Measurements from ENCODE around the gene ANKRD10. TPM values are rescaled to one million over a fixed set of nuclear protein-coding genes. Genes with fewer than 3 reads are reported as not detected.

ANKRD10 gene
- total RNA-seq, 4 donors from 2014 or later, result 19.3 to 62.9 (median 29.4) TPM

DNA sequence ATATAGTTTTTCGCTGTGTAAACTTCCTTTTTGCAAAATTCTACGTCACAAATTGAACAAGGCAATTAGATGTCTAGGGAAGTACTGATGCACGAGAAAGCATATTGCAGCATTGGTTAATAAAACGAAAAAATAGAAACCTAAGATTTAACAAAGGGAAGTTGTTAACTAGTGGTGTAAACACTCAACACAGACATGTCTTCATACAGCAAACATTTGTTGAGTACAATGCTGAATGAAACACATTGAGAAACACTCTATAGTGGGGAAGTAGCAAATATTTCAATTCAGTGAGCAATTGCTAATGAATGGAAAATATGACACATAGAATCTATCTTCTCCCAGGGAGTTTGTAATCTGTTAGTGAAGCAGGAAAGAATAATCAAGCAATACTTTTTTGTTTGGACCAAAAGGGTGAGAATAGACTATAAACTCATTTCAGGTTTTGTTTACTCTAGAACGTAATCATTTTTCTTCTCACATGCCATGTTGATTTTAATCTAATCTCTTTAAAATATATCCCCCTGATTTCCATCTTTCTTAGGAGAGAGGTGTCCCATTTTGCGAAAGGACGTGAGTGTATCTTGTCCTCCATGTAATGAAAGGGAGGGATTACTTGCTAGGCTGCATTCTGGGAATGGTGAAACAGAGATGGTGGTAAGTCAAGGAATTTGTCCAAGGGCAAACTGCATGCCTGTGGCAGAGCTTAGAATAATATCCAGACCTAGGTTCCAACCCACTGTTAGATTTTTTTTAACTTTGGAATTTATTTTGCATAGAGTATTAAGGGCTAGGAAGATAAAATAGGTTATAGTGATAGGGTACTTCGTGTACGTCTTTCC, 1.7 kb upstream of the ANKRD10 start:
- intact Hi-C loops (cut with DNase I), result loop anchor here (10.0 kb wide), 1 partner anchor 212 kb away; the partner anchor contains the start of gene CARS2
- Histone ChIP-seq H3K36me3 (no peaks in the 10 kb centered on the region), H3K4me1 (peaks cover 12 to 43% (median 16%) of the 10 kb centered on the region in 3 donors), H3K4me3 (peak overlapping the region in 3 of 4 donors; percentile 75 to 96 (median 94)), H3K9me3 (no peaks in the 10 kb centered on the region), H3K27ac (peak overlapping the region in 3 of 4 donors; percentile 97 to 99 (median 97)), H3K27me3 (peaks cover 0 to 11% (median 0%) of the 10 kb centered on the region in 4 donors)
- no peak for DNase-seq
- no peak for TF ChIP-seq POLR2A (IDR thresholded peaks at IDR 0.05)
- TF ChIP-seq, protein P1, sequence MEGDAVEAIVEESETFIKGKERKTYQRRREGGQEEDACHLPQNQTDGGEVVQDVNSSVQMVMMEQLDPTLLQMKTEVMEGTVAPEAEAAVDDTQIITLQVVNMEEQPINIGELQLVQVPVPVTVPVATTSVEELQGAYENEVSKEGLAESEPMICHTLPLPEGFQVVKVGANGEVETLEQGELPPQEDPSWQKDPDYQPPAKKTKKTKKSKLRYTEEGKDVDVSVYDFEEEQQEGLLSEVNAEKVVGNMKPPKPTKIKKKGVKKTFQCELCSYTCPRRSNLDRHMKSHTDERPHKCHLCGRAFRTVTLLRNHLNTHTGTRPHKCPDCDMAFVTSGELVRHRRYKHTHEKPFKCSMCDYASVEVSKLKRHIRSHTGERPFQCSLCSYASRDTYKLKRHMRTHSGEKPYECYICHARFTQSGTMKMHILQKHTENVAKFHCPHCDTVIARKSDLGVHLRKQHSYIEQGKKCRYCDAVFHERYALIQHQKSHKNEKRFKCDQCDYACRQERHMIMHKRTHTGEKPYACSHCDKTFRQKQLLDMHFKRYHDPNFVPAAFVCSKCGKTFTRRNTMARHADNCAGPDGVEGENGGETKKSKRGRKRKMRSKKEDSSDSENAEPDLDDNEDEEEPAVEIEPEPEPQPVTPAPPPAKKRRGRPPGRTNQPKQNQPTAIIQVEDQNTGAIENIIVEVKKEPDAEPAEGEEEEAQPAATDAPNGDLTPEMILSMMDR (IDR thresholded peaks at IDR 0.05), result no peak
- WGBS, 2 donors, result 58 to 59% methylated on average over 9 of the region's 9 CpGs

DNA sequence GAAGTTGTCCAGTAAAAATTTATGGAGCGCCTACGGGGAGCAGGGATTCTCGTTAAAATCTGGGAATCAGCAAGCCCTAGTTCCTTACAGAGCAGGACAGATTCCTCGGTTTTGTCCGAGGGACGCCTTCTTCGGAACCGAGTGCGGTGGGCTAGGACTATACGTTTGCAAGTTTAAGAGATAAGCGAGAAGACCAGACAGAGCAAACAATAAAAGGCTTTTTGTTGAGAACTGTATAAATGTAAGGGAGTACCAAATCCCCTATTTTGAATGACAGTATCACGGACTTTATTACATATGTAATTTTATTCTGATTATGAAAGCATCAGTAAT, 971 bp upstream of the ANKRD10 start:
- intact Hi-C loops (cut with DNase I), result loop anchor here (10.0 kb wide), 1 partner anchor 211 kb away; the partner anchor contains the start of gene CARS2
- Histone ChIP-seq H3K4me1 (peaks cover 13 to 50% (median 22%) of the 10 kb centered on the region in 3 donors), H3K9me3 (no peaks in the 10 kb centered on the region), H3K27me3 (peaks cover 0 to 5% (median 0%) of the 10 kb centered on the region in 4 donors), H3K4me3 (peak overlapping the region; percentile 75 to 96 (median 88)), H3K27ac (peak overlapping the region; percentile 96 to 99 (median 97)), H3K36me3 (no peaks in the 10 kb centered on the region)
- TF ChIP-seq POLR2A (IDR thresholded peaks at IDR 0.05), result no peak
- TF ChIP-seq, protein P1 (IDR thresholded peaks at IDR 0.05), result no peak
- no peak for DNase-seq
- 2 to 5% methylated on average over 10 to 12 of the region's 12 CpGs for WGBS, 2 donors

DNA sequence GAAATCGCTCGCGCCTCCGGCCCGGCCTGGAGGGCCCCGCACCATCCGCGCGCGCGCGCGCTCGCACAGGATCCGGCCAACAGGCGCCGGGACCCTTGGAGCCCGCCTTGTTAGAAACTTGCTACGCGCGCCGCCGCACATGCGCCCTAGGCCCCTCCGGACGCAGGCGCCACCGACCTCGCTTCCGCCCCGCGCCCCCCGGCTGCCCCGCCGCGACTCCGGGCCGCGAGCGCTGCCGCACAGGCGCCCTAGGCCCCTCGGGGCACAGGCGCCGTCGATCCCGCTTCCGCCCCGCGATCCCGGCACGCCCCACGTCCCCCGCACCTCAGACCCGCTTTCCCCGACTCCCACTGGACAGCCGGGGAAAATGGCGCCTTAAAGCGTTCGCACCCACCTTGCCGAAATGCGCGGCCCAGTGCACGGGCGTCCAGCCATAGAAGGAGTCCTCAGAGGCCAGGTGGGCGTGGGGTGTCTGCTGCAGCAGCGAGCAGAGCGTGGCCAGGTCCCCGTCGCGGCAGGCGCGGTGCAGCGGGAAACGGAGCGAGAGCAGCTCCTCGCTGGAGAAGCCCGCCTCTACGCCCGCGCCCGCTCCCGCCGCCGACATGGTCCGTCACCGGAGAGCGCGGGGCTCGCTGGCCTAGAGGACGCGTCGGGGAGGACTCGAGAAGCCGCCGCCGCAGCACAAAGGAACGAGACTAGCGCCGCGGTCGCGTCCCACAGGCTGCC, 375 bp downstream of the ANKRD10 start:
- intact Hi-C loops (cut with DNase I), result loop anchor here (10.0 kb wide), 1 partner anchor 210 kb away; the partner anchor contains the start of gene CARS2
- Histone ChIP-seq H3K4me3 (peak overlapping the region; percentile 75 to 96 (median 88)), H3K27ac (peak overlapping the region; percentile 96 to 99 (median 97)), H3K27me3 (peaks cover 0 to 5% (median 0%) of the 10 kb centered on the region in 4 donors), H3K9me3 (no peaks in the 10 kb centered on the region), H3K36me3 (peaks cover 0 to 10% (median 0%) of the 10 kb centered on the region in 3 donors), H3K4me1 (peaks cover 13 to 64% (median 30%) of the 10 kb centered on the region in 3 donors)
- no peak for DNase-seq
- WGBS, 2 donors, result no CpG with 5 or more reads among the region's 103 CpGs
- TF ChIP-seq POLR2A (IDR thresholded peaks at IDR 0.05), result peak in 2 of 4 donors; percentile 69 to 84
- TF ChIP-seq, protein P1 (IDR thresholded peaks at IDR 0.05), result no peak

DNA sequence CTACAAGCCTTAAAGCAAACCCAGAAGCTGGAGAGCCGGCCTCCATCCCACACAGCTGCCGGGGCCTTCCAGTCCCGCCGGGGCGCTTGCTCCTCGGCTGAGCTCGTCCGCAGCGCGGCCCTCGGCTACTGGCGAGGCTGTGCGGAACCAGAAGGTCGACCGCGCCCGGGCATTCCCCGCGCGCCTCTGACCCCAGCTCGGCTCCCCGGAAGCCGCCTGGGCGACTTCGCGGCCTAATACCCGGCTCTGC, 863 bp downstream of the ANKRD10 start:
- no peak for DNase-seq
- no peaks in the 10 kb centered on the region for H3K9me3 ChIP-seq
- TF ChIP-seq POLR2A (IDR thresholded peaks at IDR 0.05), result peak in 1 of 4 donors; percentile 5
- TF ChIP-seq, protein P1 (IDR thresholded peaks at IDR 0.05), result no peak
- peaks cover 0 to 5% (median 0%) of the 10 kb centered on the region in 4 donors for H3K27me3 ChIP-seq
- peak overlapping the region; percentile 96 to 99 (median 97) for H3K27ac ChIP-seq
- 0% methylated on average over 1 to 3 of the region's 27 CpGs for WGBS, 2 donors
- intact Hi-C loops (cut with DNase I), result loop anchor here (10.0 kb wide), 1 partner anchor 209 kb away; the partner anchor contains the start of gene CARS2
- peak overlapping the region; percentile 75 to 96 (median 88) for H3K4me3 ChIP-seq
- peaks cover 13 to 68% (median 30%) of the 10 kb centered on the region in 3 donors for H3K4me1 ChIP-seq
- H3K36me3 ChIP-seq, result peaks cover 0 to 15% (median 0%) of the 10 kb centered on the region in 3 donors
